Liver (tissue), 9 donors: ENCODE measurements around the gene PDZD2. TPM values are rescaled to one million over a fixed set of nuclear protein-coding genes. Genes with fewer than 3 reads are reported as not detected.

Experiments
- DNase-seq: peaks from one replicate; pipeline ENCODE4 v3.0.0-alpha.2; 2017; ENCODE audit warnings: low spot score
- H3K27ac ChIP-seq, 2 donors: one replicate each; pipeline ENCODE4 v1.7.0; 2013; ENCODE audit warnings: inconsistent platforms in 2 of 2, low read length in 2 of 2, control low read depth in 1 of 2, low read depth in 1 of 2, mild to moderate bottlenecking in 1 of 2
- H3K27me3 ChIP-seq, 4 donors: one replicate each; pipeline versions ENCODE4 v1.6.1 to v1.7.0; 2013; ENCODE audit warnings: low read length in 3 of 4, inconsistent platforms in 1 of 4, mild to moderate bottlenecking in 1 of 4, moderate library complexity in 1 of 4; ENCODE audit not compliant: control insufficient read depth in 4 of 4, insufficient read depth in 4 of 4
- H3K36me3 ChIP-seq, 4 donors: one replicate each; pipeline versions ENCODE4 v1.6.1 to v1.7.0; 2013; ENCODE audit warnings: low read length in 3 of 4, mild to moderate bottlenecking in 3 of 4, low read depth in 1 of 4, moderate library complexity in 1 of 4; ENCODE audit not compliant: control insufficient read depth in 4 of 4, insufficient read depth in 3 of 4
- H3K4me1 ChIP-seq, 4 donors: one replicate each; pipeline versions ENCODE4 v1.6.1 to v1.7.0; 2013; ENCODE audit warnings: low read length in 3 of 4, mild to moderate bottlenecking in 3 of 4, moderate library complexity in 1 of 4; ENCODE audit not compliant: control insufficient read depth in 4 of 4, insufficient read depth in 4 of 4
- H3K4me3 ChIP-seq, 3 donors: one replicate each; pipeline versions ENCODE4 v1.6.1 to v1.7.0; 2013; ENCODE audit warnings: low read length in 3 of 3, control low read depth in 1 of 3, low read depth in 1 of 3, mild to moderate bottlenecking in 1 of 3
- H3K9ac ChIP-seq, 2 donors: one replicate each; pipeline ENCODE4 v1.7.0; 2013; ENCODE audit warnings: low read length in 2 of 2, mild to moderate bottlenecking in 2 of 2, moderate library complexity in 2 of 2, control low read depth in 1 of 2, low read depth in 1 of 2
- H3K9me3 ChIP-seq, 4 donors: one replicate each; pipeline versions ENCODE4 v1.6.1 to v1.7.0; 2013; ENCODE audit warnings: low read length in 3 of 4; ENCODE audit not compliant: control insufficient read depth in 4 of 4
- EGR1 ChIP-seq, 2 donors: IDR thresholded peaks; 2 replicates each; pipeline ENCODE4 v1.6.1; 2016 to 2018; ENCODE audit warnings: antibody characterized with exemption in 2 of 2, low read depth in 2 of 2
- FOXA1 ChIP-seq: IDR thresholded peaks from 2 replicates; pipeline ENCODE4 v1.6.1; 2016; ENCODE audit warnings: antibody characterized with exemption
- FOXA2 ChIP-seq: IDR thresholded peaks from 2 replicates; pipeline ENCODE4 v1.6.1; 2016; ENCODE audit warnings: antibody characterized with exemption
- GABPA ChIP-seq, 2 donors: IDR thresholded peaks in 1 of 2; conservative IDR thresholded peaks in 1 of 2; 2 replicates each; pipeline ENCODE4 v1.6.1; 2016; ENCODE audit warnings: antibody characterized with exemption in 2 of 2, mild to moderate bottlenecking in 1 of 2, moderate library complexity in 1 of 2
- HNF4A ChIP-seq, 2 donors: conservative IDR thresholded peaks; 2 replicates each; pipeline ENCODE4 v1.6.1; 2016; ENCODE audit warnings: antibody characterized with exemption in 2 of 2, mild to moderate bottlenecking in 2 of 2
- JUND ChIP-seq, 2 donors: IDR thresholded peaks; 2 replicates each; pipeline ENCODE4 v1.6.1; 2016; ENCODE audit warnings: antibody characterized with exemption in 2 of 2
- MAX ChIP-seq: IDR thresholded peaks from 2 replicates; pipeline ENCODE4 v1.6.1; 2016; ENCODE audit warnings: antibody characterized with exemption
- REST ChIP-seq: IDR thresholded peaks from 2 replicates; pipeline ENCODE4 v1.6.1; 2016; ENCODE audit warnings: antibody characterized with exemption, mild to moderate bottlenecking
- RXRA ChIP-seq, 2 donors: IDR thresholded peaks; 2 replicates each; pipeline ENCODE4 v1.6.1; 2017 to 2018; ENCODE audit warnings: antibody characterized with exemption in 2 of 2, mild to moderate bottlenecking in 1 of 2
- SP1 ChIP-seq: IDR thresholded peaks from 2 replicates; pipeline ENCODE4 v1.6.1; 2018; ENCODE audit warnings: antibody characterized with exemption, mild to moderate bottlenecking
- YY1 ChIP-seq: IDR thresholded peaks from 2 replicates; pipeline ENCODE4 v1.6.1; 2016; ENCODE audit warnings: antibody characterized with exemption, mild to moderate bottlenecking
- ZBTB33 ChIP-seq: IDR thresholded peaks from 2 replicates; pipeline ENCODE4 v1.6.1; 2016; ENCODE audit warnings: antibody characterized with exemption
- WGBS: extraction: QIAGEN DNeasy Blood & Tissue Kit; methylation state at CpG from one replicate; pipeline ENCODE4 v1.1.7; 2013; 5-methylcytosine and 5-hydroxymethylcytosine counted together
- polyA plus RNA-seq, 2 donors: library from polyadenylated mRNA; stranded (reverse) in 1 of 2; unstranded in 1 of 2; fragments of 200-250 nt in 1 of 2; fragments of >200 nt in 1 of 2; fragmentation: Nextera tagmentation in 1 of 2; extraction: Ambion mirVana in 1 of 2; gene quantifications; one replicate each; pipeline versions ENCODE4 v1.2.1 to v1.2.3, GENCODE V29; 2013 to 2015
- total RNA-seq, 2 donors: library from RNA; depleted of rRNA; stranded (reverse); fragments of >200 nt; gene quantifications; one replicate each; pipeline ENCODE4 v1.2.3, GENCODE V29; 2014
- donor health status: healthy.
- donor health status: healthy.
- donor health status: healthy.
- donor health status: healthy.
- donor health status: healthy.

The PDZD2 gene
- total and polyA plus RNA-seq, 4 donors, result 0.27 to 1.1 (median 0.54) TPM

GRCh38 chr5:32132757-32133156, 493.8 kb downstream of the PDZD2 start:
- Histone ChIP-seq H3K27me3 (no peaks in the 10 kb centered on the region), H3K36me3 (peaks cover 5 to 26% (median 17%) of the 10 kb centered on the region in 4 donors), H3K9me3 (no peaks in the 10 kb centered on the region), H3K4me3 (no peak overlapping the region), H3K4me1 (peaks cover 2 to 3% (median 3%) of the 10 kb centered on the region in 4 donors), H3K27ac (no peak overlapping the region), H3K9ac (no peak overlapping the region)
- DNase-seq, result no peak
- no peak for TF ChIP-seq ZBTB33
- no peak for TF ChIP-seq JUND (IDR thresholded peaks at IDR 0.05)
- no peak for TF ChIP-seq EGR1 (IDR thresholded peaks at IDR 0.05; ENCODE audit: low read depth in 2 of 2)
- TF ChIP-seq MAX, result no peak
- no peak for TF ChIP-seq FOXA2
- TF ChIP-seq GABPA (IDR thresholded peaks at IDR 0.05 in 1 of 2, conservative IDR thresholded peaks at IDR 0.05 in 1 of 2), result no peak
- TF ChIP-seq RXRA (IDR thresholded peaks at IDR 0.05), result no peak

- no peak overlapping the region for H3K27ac ChIP-seq
- no peaks in the 10 kb centered on the region for H3K27me3 ChIP-seq
- no peaks in the 10 kb centered on the region for H3K9me3 ChIP-seq
- no peak for TF ChIP-seq ZBTB33
- H3K36me3 ChIP-seq, result peaks cover 4 to 25% (median 19%) of the 10 kb centered on the region in 4 donors
- no peaks in the 10 kb centered on the region for H3K4me1 ChIP-seq
- H3K4me3 ChIP-seq, result no peak overlapping the region
- no peak for DNase-seq
- H3K9ac ChIP-seq, result no peak overlapping the region
- 97% methylated on average over 1 of the region's 1 CpG for WGBS
These were observed 496.2 kb downstream of the PDZD2 start for GRCh38 chr5:32135086-32135485.

- TF ChIP-seq SP1, result no peak
- TF ChIP-seq JUND (IDR thresholded peaks at IDR 0.05), result no peak
- TF ChIP-seq YY1, result no peak
- TF ChIP-seq REST, result no peak
- TF ChIP-seq HNF4A (conservative IDR thresholded peaks at IDR 0.05), result no peak
- TF ChIP-seq FOXA1, result no peak
- no peaks in the 10 kb centered on the region for H3K4me1 ChIP-seq
- H3K27ac ChIP-seq, result no peak overlapping the region
- WGBS, result 90% methylated on average over 7 of the region's 7 CpGs
- H3K36me3 ChIP-seq, result peaks cover 4 to 30% (median 18%) of the 10 kb centered on the region in 4 donors
- H3K9me3 ChIP-seq, result no peaks in the 10 kb centered on the region
- H3K4me3 ChIP-seq, result no peak overlapping the region
- no peak overlapping the region for H3K9ac ChIP-seq
- no peak for DNase-seq
- H3K27me3 ChIP-seq, result no peaks in the 10 kb centered on the region
These were observed 497.4 kb downstream of the PDZD2 start for GRCh38 chr5:32136342-32136741.
